Activated T-cell treated with anti-CD3 and anti-CD28 coated beads for 48 hours (primary cell): ENCODE results near the gene SORL1.

ENCODE experiments used
- DNase-seq: peaks from one replicate; pipeline ENCODE4 v3.0.0-alpha.2; 2020; ENCODE audit warnings: low read depth

The SORL1 gene

DNA sequence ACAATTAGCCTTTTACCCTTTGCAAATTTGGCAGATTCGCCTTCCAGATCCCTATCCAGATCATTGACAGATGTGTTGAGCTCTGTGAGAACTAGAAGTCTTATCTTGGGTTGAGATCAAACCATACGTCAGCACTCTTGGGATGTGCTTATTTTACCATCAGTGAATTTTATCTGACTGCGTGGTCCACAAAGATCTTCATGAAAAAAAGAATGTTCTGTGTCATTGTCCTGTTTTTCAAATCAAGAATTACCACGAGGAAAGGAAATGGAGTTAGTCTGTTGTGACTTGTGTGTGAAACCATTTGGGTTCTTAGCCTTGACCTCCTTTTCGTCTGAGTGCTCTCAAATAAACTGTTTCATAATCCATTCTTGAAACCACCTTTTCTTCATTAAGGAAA, 86.9 kb downstream of the SORL1 start:
- DNase-seq = no peak

DNA sequence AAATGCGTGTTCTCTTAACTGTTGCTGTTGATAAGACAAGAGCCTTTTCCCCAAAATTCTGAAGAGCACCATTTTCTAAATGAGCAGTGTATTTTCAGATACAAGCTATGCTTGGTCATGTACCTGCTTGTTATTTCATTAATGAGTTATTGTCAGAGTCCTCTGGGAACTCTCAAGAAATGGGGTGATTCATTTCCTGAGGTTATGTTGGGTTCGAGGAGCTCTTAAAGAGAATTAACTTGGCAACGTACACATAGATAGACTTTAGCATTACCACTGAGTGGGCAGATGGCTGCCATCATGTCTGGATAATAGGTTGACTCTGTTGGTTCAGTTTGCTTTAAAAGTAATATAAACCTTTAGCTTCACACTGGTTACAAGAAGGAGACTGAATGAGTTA, 88.5 kb downstream of the SORL1 start:
- no peak for DNase-seq

DNA sequence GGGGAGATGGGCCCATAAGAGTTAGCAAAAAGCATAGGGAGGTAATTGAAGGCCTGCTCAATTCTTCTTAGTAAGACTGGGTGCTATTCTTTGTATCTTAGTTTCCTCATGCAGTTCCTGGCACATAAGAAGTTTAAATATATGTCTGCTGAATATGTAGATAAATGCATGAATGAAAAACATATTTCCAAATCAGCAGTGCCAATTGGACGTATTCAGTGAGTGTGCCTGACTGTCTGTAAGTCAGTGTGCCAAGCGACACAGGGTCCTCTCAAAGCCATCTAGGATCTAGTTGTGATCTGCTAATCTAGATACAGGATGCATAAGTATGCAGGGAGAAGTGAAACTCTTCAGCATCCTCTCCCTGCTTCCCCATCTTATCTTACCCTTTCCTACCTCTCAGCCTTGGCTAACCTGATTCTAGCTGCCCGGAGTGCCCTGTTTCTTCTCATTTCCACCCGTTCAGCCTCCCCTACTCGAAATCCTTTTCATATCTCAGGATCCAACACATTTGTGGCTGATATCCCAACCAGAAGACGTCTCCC, 91.8 kb downstream of the SORL1 start:
- DNase-seq = no peak

DNA sequence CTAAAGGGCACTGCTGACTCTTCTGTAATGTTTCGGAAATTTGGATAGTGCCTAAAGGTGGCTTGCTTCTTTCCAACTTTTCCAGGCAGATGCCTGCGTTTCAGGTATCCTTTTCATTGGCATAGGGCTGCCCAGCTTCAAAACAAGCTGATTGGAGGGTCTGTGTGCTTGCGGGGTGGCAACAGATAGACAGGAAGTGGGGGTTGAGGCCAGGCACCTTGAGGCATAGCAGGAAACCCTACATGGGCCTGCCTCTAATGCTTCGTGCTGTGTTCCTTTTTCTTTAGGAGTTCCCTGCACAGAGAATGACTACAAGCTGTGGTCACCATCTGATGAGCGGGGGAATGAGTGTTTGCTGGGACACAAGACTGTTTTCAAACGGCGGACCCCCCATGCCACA, 92.8 kb downstream of the SORL1 start:
- DNase-seq = peak; percentile 12

DNA sequence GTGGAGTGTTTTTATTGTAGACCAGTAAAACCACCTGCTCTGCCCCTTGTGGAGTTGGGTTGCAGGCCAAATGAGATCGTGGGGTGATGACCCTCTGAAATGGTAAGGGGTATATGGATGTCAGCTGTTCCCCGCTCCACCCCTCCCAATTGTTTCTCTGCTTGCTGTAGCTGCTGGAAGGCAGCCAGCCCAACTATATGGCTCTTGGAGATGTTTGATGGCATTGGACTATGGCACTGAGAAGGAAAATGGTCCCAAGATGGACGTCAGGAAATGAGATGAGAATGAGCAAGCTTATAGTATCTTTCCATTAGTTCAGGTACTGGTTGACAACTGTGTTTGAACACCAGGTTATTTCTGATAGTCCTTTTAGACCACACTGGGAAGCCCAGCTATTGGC, 95.5 kb downstream of the SORL1 start:
- DNase-seq = no peak

DNA sequence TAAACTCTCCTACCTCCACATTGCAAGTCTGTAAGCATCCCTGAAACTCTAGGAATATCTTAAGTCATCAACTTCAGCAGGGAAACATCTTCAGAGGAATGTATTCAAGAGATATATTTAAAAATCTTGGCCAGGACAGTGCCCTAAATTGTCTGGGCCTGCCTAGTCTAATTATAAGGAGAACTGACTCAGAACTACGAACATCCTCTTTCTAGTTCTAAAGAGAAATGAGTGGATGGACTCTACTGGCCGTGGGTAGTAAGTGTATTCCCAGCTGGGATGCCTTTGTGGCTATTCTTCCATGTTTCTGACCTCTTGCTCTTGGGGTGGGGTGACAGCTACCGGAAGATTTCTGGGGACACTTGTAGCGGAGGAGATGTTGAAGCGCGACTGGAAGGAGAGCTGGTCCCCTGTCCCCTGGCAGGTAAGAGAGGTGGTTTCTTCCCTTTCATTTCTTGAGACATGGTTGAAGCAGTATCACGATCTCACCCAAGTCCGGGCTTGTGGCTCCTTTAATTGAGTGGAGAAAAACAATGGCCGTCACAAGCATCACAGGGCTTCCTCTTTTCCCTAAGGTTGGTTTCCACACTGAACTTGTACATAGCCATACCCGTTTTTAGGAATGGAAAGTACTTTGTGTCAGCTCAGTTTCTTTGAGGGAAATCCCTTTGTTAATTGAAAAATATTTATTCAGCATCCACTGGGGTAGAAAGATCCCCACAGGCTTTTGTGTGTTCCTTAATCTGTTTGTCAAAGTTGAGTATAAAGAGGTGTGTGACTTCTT, 98.3 kb downstream of the SORL1 start:
- no peak for DNase-seq

DNA sequence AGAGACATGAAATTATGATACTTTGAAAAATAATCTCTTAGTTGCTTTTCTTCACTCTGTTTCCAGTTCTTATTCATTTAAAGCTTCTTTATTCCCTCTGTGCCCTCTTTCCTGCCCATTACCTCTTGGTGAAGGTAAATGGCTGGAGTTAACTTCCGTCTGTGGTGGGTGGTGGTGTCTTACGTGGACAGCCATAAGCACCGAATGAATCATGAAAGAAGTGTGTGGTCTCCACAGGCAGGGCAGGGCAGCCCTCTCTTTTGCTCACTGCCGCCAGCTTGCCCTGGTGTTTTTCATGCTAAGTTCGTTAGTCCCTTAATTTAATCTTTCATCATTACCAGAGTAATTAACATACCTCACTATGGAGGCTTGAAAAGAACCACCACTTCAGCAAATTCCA, 99.3 kb downstream of the SORL1 start:
- no peak for DNase-seq

DNA sequence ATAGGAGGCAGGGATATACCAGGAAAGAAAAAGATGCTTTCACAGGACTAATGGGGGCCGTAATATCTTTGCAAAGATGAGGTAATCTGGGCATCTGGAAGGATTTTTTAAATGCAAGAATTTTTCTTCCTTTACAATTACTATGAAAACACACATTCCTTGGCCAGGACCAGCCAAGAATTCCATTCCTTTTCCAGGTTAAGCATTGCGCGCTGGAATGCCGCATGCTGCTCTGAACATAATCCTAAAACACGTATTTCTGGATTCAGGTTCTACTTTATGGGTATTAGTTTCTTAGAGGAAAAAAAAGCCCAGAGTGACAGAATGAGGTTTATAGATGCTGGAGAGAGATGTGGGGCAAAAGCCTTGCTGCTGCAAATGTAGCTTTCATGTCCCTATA, 100.0 kb downstream of the SORL1 start:
- DNase-seq = no peak

DNA sequence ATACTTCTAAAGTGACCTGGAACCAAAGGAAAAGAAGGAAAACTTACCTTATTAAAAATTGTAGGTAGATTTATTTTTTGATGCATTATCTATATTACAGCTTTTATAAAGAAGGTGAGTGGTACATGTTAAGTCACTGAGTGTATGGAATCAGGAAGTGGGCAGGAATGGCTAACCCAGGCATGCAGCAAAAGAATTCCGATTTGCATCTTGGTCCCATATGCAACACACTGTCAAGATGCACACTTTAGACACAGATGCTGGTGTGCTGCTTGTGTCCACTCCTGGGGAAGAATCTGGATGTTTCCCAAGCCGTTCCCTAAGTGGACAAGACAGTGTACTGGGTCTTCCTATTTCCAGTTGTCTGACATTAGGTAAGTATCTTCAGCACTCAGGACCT, 100.5 kb downstream of the SORL1 start:
- no peak for DNase-seq

DNA sequence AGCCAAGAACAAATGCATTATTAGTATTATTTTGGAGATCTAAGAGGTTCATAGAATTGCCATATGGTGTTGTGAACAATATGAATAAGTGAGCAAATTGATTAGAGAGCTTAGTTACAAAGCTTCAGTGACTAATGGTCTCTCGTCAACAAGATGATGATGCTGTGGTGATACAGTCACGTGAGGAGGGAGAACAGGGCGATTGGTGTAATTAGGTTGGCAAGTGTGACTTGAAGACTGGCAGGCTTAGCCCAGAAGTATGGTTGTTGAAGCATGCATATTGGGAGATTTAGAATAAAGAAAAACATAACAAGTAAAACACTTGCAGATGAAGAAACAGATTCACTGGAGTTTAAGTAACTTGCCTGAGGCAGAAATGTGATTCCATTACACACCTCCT, 101.3 kb downstream of the SORL1 start:
- no peak for DNase-seq

DNA sequence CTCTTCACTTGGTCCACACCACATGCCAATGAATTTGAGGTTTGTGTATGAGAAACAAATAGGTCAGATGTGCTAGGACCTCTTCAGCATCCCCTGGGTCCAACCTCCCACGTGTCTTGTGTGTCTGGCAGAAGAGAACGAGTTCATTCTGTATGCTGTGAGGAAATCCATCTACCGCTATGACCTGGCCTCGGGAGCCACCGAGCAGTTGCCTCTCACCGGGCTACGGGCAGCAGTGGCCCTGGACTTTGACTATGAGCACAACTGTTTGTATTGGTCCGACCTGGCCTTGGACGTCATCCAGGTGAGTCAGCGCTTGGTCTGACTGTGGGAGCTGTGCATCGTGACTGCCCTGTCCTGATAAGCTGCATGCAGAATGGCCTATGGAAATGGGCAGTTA, 101.7 kb downstream of the SORL1 start:
- no peak for DNase-seq

DNA sequence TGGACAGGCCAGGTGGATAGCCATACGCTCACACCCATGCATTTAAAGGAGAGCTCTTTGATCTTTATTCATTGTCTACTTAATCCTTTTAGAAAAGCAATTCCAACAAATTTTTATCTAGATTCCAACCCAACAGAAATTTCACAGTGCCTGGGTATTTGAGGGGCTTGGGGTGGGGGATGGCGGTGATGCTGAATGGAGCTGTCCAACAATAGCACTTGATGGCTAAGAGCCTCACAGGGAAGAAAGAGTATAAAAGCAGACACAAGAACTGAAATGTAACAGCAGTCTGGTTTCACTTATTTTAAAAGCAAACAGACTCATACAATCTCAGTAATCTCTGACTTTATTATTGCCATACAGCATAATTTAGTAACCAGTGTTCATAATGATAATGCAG, 102.4 kb downstream of the SORL1 start:
- no peak for DNase-seq

DNA sequence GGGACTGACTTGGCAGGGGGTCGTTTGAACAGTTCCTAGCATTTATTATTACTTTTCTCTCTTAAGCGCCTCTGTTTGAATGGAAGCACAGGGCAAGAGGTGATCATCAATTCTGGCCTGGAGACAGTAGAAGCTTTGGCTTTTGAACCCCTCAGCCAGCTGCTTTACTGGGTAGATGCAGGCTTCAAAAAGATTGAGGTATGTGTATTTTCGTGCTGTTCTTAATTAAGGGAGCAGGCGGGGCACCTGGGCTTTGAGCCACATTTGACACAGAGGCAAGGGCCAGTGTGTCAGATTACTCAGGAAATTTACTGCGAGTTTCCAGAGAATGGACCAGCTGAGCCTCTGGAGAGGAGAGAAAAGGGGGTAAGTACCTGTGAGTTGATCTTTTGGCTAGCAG, 103.0 kb downstream of the SORL1 start:
- DNase-seq = no peak

DNA sequence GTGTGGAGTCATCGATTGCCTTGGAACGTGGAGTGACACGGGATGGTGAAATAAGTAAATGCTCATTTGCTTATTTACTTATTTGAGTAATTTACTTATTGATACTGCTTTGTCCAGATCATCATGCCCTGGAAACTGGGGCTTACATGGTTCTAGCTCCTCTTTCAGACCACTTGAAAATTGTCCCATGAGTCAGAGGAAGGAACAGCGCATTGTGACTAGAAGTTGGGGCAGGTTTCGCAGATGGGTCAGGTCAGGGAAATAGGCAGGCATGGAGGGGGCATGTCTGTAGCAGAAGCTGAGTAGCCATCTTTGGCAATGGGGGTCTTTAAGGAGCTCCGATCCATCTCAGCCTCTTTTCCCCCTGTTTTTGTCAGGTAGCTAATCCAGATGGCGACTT, 104.8 kb downstream of the SORL1 start:
- no peak for DNase-seq

DNA sequence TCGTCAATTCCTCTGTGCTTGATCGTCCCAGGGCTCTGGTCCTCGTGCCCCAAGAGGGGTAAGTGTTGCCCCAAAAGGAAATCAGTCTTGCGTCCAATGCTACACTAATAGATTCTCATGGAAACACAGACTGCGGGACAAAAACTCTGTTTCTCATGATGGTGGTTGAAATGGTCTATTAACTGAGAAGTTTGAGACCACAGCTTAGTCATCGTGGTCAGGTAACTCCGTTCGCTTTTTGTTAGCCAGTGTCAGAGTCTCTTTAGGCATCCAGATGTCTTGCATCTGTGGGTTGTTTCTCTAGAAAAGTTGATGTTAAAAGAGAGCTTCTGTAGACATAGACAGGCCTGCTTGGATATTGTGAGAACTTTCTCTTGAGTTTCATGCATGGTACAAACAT, 105.2 kb downstream of the SORL1 start:
- no peak for DNase-seq

DNA sequence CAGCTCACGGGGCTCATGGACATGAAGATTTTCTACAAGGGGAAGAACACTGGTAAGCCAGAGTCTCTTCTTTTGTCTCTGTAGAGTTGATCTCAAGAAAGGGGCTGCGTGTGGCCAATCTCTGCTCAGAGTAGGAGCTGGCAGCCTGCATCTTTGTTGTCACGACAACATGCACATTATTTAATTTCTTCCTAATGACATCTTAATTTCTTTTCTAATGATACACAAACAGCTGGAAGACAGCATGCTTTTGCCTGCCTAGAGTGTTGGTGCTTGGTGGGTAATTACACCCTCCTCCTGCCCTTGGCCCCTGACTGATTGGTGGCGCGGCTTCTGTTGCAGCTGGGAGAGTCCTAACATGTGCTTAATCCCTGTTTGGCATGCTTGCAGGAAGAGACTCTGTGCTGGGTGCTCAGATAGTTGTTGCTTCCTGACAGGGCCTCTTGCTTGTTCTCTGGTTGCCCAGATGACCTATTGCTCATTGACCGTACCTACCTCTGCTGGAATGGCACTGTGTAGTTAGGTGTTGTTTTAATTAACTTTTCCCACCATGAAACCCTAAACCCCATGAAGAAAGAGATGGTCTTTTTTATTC, 107.6 kb downstream of the SORL1 start:
- no peak for DNase-seq

DNA sequence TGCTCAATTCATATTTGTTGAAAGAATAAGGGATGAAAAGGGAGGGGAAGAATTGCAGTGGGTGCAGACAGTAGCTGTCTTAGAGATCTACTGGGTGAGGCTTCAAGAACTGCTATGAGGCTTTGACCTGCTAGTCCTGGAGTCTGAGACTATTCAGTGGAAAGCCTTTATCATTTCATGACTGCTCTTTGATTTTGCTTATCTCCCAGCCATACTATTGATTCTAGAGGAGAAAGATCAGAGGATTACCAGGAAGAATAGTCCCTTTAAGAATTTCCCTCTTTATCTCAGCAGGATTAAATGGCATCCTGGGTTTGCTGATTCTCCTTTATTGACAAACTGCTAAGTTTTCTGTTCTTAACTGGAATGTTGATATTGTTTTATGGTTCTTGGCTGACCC, 108.1 kb downstream of the SORL1 start:
- DNase-seq = no peak

DNA sequence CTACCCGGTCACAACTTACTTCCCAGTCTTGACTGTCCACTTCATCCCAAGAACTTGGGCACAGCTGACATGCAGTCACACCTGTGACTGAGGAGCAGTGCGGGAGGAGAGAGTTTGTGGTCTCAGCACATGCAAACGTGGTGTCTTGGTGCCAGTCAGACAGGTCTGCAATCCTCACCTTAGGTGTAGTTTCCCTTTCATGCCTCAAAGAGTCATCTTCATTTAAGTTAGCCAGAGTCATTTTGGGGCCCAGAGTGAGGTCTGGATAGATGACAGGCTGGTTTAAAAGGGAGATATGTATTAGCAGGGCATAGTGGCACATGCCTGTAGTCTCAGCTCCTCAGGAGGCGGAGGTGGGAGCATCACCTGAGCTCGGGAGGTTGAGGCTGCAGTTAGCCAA, 109.1 kb downstream of the SORL1 start:
- DNase-seq = no peak

DNA sequence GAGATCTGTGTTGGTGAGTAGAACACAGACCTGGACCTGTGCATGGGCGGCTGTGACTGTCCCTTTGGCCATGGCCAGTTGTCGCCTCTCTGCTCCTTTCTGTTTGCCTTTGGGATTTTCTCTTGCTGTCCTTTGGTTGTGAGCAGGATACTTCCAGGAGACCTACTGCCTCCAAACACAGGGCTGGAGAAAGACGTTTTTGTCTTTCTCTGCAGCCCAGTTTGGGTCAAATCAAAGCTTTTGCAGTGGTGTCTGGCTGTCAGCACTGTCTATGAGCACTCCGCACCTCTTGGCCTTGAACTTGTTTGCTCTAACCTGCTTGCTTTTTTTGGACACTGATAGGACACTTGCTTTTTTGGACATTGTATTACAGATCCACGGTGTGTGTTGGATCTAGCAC, 109.6 kb downstream of the SORL1 start:
- DNase-seq = no peak

DNA sequence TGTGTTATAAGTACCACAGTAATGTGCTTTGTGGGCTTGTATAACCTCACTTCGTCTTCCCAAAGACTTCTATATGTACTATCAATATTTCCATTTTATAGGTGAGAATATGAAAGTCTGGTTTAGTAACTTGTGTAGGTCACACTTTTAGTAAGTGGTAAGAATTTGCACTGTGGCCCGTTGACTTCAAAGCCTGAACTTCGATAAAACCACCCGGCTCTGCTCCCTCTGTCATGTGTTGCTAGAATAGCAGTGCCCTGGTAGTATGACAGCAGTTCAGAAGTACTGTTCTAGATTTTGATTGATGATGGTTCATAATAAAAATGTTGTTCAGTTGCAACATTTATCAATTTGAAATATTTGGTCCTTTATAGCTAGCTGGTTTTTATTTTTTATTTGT, 110.9 kb downstream of the SORL1 start:
- peak; percentile 18 for DNase-seq

DNA sequence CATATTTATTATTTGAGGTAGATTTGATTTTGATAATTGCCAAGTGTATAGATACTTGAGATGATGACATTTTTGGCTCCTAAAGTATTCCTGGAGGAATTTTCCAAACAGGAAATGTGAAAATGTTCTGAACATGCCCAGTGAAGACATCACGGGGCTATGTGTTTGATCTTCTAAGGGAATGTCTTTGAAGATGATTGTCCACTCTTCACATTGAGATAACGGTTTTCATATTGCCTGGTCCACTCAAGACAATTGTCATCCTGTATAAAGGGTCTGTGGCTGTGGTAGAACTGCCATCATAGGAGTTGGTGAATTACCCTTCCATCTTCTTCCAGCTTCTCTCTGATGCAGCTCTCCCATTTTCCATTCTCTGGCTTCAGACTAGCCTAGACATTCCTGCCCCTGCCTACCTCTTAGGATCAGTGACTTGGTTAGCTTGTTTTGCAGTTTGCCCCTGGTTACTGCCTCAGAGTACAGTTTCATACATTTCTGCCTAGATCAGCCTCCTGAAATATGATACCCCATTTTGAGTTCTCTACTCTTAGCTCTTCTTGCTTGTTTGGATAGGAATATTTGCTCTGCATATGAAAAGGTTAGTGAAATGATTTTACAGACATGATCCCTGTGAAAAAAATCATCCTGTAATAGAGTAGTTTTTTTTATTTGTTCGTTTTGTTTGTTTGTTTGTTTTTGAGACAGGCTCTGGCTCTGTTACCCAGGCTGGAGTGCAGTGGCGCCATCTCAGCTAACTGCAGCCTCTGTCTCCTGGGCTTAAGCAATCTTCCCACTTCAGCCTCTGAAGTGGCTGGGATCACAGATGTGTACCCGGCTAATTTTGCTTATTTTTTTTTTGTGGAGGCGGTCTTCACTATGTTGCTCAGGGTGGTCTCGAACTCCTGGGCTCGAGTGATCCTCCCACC, 112.0 kb downstream of the SORL1 start:
- no peak for DNase-seq

DNA sequence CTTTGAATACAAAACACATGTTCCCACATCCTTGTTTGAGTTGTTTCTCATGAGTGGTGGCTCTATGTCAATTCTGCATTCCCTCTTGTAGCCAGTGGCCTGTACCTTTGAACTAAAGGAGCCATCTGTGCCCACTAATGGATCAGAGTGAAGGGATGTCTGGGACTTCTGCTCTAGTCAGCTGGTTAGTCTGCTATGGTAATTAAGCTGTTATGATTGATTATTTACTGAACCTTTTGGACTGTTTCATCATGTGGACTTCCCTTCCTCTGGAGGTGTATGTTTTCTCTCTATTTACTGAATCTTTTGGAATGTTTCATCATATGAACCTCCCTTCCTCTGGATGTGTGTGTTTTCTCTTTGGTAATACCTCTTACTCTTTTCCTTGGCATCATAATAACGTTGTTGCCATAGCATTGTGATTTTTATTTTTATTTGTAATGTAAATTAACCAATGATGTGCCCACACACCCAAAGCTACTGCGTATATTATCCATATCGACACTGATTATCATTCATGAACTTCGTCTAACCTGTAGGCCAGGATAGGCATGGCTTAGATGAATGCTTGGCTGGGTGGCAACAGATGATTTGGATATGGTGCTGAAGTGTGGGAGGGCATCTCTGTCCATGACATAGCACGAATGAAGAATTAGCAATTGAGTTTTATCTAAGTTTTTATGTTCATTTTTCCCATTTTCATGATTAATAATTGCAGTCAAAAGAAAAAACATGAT, 113.0 kb downstream of the SORL1 start:
- DNase-seq = no peak
